Measurements from ENCODE around the gene ITGB4.

- TF ChIP-seq CTCF (IDR thresholded peaks at IDR 0.05) (no peak), POLR2A (IDR thresholded peaks at IDR 0.05) (no peak)
Observed at GRCh38 chr17:75737133-75737962, 16.1 kb downstream of the ITGB4 start.
